ENCODE data around the gene EGFL8.

The EGFL8 gene

DNA sequence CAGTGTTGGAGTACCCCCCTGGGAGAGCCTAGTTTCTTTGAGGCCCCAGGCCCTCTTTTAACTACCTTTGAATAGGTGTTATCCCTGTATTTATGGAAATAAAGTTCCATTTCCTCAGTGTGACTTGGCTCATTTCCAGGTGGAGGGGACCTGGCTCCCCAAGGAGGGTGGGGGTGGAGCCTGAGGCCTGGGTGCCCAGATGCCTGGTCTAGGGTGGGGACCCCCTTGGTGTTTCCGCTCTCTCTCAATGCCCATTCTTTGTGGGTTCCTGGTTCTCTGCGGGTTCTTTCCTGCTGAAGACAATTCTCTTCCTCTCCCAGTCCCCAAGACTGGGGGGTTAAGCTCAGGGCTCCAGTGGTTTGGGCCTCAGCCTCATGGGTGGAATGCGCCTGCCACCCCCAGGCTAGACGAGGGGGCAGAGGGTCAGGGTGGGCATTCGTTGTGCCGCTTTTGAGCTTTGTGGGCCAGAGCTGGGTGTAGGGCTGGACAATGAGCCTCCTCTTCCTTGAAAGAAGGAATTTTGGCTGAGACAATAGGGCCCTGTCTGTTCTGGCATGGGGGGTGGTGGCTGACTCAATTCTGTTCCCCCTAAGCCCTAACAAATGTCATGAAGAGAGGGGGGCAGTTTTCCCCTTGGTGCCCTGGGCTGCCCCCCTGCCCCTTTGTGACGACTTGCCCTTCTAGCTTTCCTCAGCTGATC is 686 bp upstream of the EGFL8 start:
- no peak for DNase-seq (ENCODE audit: low read depth)
- no peak overlapping the region for H3K4me3 ChIP-seq (ENCODE audit: low read depth, low read length)

GRCh38 chr6:32166411-32167061 is 2.1 kb downstream of the EGFL8 start:
- H3K4me3 ChIP-seq (ENCODE audit: low read depth, low read length), result no peak overlapping the region
- no peak for DNase-seq (ENCODE audit: low read depth)

DNA sequence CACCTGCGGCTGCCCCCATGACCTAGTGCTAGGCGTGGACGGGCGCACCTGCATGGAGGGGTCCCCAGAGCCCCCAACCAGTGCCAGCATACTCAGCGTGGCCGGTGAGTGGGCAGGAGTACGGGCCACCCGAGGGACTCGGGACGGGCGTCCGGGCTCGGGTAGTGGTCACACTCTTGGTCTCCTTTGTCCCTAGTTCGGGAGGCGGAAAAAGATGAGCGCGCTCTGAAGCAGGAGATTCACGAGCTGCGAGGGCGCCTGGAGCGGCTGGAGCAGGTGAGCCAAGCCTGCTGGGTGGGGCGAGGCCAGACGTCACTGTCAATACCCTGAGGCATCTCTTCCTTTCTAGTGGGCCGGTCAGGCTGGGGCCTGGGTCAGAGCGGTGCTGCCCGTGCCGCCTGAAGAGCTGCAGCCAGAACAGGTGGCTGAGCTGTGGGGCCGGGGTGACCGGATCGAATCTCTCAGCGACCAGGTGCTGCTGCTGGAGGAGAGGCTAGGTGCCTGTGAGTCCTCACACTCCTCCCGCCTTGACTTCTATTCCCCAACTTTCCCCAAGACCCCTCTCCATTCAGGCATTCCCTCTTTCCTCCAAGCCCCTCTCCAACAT is 2.9 kb downstream of the EGFL8 start:
- DNase-seq (ENCODE audit: low read depth), result no peak
- no peak overlapping the region for H3K4me3 ChIP-seq (ENCODE audit: low read depth, low read length)

- no peak for DNase-seq (ENCODE audit: low read depth)
These were observed 3.4 kb downstream of the EGFL8 start for GRCh38 chr6:32167761-32168262.

DNA sequence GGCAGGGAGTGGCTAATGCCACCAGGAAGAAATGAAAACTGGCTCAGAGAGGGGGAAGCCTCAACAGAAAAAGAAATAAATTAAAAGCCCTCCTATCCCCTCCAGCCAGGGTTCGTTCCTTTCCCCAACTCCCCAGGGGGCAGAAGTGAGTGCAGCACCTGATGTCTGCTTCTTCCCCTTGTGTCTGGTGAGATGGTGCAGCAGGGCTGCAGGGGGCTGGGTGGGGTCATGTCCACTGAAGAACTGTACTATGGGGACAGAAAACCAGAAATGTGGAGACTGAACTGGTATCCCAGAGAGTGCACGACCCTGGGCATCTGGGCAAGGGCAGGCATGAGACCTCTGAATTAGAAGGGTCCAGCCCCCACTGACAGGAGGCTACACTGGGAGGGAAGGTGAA is 4.0 kb downstream of the EGFL8 start:
- DNase-seq (ENCODE audit: low read depth), result no peak
- H3K4me3 ChIP-seq (ENCODE audit: low read depth, low read length), result no peak overlapping the region

More at GRCh38 chr6:32167761-32168262, 3.4 kb downstream of the EGFL8 start:
- no peak overlapping the region for H3K4me3 ChIP-seq (ENCODE audit: low read depth, low read length)

DNA sequence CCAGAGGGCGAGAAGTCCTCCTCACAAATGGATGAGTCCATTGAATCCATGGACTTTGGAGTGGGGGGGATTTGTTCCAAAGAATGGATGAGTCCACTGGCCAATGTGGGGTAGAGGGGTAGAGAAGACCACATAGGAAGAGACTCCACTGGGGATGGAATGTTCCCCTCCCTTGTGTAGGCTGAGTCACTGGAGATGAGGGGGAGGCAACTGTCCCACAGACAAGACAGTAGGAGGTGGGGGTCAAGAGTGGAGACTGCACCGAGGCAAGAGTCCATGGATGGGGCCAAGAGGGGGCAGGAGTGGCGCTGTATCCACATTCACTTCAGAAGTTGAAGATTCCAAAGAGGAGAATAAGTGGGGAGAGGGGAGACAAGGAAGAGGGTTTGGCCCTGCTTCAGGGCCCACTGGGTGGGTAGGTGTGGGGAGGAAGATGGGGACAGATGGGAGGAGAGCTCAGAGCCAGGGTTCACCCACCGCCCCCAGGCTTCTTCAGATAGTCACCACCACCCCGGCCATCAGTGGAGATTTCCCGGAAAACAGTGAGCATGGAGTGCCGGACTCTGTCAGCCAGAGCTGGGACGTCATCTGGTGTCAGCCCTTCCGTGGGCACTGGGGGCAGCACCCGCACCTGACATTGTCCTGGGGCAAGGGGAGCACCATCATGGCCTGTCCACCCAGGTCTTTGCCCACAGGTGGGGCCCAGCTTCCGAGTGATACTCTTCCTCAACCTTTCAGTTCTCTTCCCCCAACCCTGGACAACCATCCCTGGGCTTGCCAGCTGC is 4.6 kb downstream of the EGFL8 start:
- no peak overlapping the region for H3K4me3 ChIP-seq (ENCODE audit: low read depth, low read length)
- no peak for DNase-seq (ENCODE audit: low read depth)

- no peak for DNase-seq (ENCODE audit: low read depth)
- H3K4me3 ChIP-seq (ENCODE audit: low read depth, low read length), result no peak overlapping the region
These were observed 5.9 kb downstream of the EGFL8 start for GRCh38 chr6:32170294-32170693.

- no peak for DNase-seq (ENCODE audit: low read depth)
These were observed 6.8 kb downstream of the EGFL8 start for GRCh38 chr6:32171234-32171633.

DNA sequence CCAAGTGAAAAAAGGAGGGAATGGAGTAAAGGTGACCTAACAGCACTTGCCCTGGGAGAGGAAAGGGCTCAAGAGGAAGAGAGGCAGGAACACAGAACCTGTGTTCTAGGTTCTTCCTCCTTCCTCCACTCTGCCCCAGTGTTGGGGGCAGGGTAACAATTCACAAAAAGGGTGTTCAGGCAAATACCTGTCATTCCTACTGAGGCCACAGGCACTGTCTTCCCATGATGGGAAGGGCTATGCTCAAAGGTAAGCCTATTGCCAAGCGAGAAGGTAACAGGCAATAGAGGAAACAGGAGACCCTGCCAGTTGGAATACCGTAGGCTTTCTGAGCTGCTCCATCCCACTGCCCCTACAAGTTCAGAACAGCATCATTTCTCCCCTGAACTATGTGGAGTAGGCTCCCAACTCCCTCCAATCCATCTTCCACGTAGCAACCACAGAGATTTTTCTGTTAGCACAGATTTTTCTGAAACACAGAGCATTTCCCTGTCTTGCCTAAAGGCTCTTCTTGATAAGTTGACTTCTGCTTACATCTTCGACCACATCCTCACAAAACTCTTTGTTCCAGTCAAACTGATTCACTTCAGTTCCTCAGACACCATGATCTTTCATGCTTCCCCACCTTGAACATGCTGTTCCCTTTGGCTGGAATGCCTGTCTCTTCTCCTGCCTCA is 8.8 kb downstream of the EGFL8 start:
- no peak overlapping the region for H3K4me3 ChIP-seq (ENCODE audit: low read depth, low read length)
- no peak for DNase-seq (ENCODE audit: low read depth)

More at GRCh38 chr6:32171234-32171633, 6.8 kb downstream of the EGFL8 start:
- H3K4me3 ChIP-seq (ENCODE audit: low read depth, low read length), result no peak overlapping the region

GRCh38 chr6:32174416-32174815 is 10.0 kb downstream of the EGFL8 start:
- no peak for DNase-seq (ENCODE audit: low read depth)
- peak overlapping the region; percentile 99 for H3K4me3 ChIP-seq (ENCODE audit: low read depth, low read length)

GRCh38 chr6:32175322-32175710 is 10.9 kb downstream of the EGFL8 start:
- DNase-seq (ENCODE audit: low read depth), result no peak
- peak overlapping the region; percentile 99 for H3K4me3 ChIP-seq (ENCODE audit: low read depth, low read length)

- peak; percentile 94 for DNase-seq (ENCODE audit: low read depth)
- peak within 1 kb of the TSS; percentile 99 for H3K4me3 ChIP-seq (ENCODE audit: low read depth, low read length)
These were observed 11.5 kb downstream of the EGFL8 start, which contains the start of gene AGPAT1 for GRCh38 chr6:32175711-32176475. Gene AGPAT1 (minus strand): TSS chr6:32176084. CDS start chr6:32171496, 4,588 bp downstream.

GRCh38 chr6:32176476-32177182 is 12.2 kb downstream of the EGFL8 start:
- DNase-seq (ENCODE audit: low read depth), result no peak
- peak overlapping the region; percentile 99 for H3K4me3 ChIP-seq (ENCODE audit: low read depth, low read length)

GRCh38 chr6:32177183-32177787 is 12.9 kb downstream of the EGFL8 start:
- peak overlapping the region; percentile 99 for H3K4me3 ChIP-seq (ENCODE audit: low read depth, low read length)
- DNase-seq (ENCODE audit: low read depth), result no peak

DNA sequence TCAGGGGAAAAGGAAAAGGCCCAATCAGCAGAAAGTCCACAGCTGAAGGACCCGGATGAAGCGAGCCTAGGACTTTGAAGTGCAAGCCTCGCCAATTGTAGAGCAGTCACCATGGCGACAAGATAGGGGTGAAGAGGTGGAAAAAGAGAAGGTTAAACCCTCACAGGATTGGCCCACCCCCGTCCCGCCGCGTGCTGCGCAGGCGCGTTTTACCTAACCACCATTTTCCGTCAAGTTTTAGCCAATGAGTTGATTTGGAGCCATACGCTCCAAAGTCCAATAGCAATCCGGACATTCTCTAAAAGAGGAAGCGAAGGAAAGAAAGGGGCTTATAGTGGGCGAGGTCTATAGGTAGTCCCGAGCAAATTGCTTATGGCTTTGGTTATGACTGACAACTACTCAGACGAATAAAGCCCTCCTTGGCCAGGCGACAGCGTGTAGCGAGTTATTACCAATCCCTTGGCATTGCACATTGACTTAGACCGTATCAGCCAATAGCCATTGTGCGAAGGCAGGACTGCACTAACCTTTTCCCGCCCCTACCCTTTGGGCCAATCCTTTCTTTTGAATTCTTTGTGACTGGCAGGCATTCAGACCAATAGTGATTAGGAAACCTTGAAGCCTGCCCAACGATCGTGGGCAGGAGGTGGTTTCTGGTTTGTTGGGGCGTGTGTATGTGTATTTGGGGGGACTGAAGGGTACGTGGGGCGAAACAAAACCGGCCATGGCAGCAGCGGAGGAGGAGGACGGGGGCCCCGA is 13.6 kb downstream of the EGFL8 start, which contains the start of gene RNF5:
TSS of gene RNF5 (plus strand) at position 618 of the 759 bp plus-strand sequence. CDS start at position 725, 107 bp downstream.
- H3K4me3 ChIP-seq (ENCODE audit: low read depth, low read length), result peak within 1 kb of the TSS; percentile 99
- DNase-seq (ENCODE audit: low read depth), result peak; percentile 100

GRCh38 chr6:32178547-32179440 is 14.4 kb downstream of the EGFL8 start:
- DNase-seq (ENCODE audit: low read depth), result no peak
- peak overlapping the region; percentile 99 for H3K4me3 ChIP-seq (ENCODE audit: low read depth, low read length)

All from skeletal muscle cell (primary cell).